Muscle of back (tissue), 11 donors: Measurements from ENCODE around the gene MCF2L2. TPM values are rescaled to one million over a fixed set of nuclear protein-coding genes. Genes with fewer than 3 reads are reported as not detected.
A peak's percentile ranks its signal among the peaks of the same experiment; 100 is the strongest.

Experiments
- DNase-seq, 3 donors: peaks; one replicate each; pipeline versions ENCODE4 v3.0.0 to v3.0.0-alpha.2; 2013
- polyA plus RNA-seq, 10 donors: library from polyadenylated mRNA; unstranded; fragments of 120-200 nt; gene quantifications; one replicate each; pipeline ENCODE4 v1.2.1, GENCODE V29; 2013; ENCODE audit not compliant: insufficient read length in 10 of 10

Gene MCF2L2
- polyA plus RNA-seq, 10 donors, result 0.16 to 0.65 (median 0.39) TPM

- DNase-seq, result no peak
These were observed 296.0 kb downstream of the MCF2L2 start for GRCh38 chr3:183132409-183132808.

- peak in 1 of 3 donors; percentile 25 for DNase-seq
These were observed 296.7 kb downstream of the MCF2L2 start for GRCh38 chr3:183131735-183132134.

DNA sequence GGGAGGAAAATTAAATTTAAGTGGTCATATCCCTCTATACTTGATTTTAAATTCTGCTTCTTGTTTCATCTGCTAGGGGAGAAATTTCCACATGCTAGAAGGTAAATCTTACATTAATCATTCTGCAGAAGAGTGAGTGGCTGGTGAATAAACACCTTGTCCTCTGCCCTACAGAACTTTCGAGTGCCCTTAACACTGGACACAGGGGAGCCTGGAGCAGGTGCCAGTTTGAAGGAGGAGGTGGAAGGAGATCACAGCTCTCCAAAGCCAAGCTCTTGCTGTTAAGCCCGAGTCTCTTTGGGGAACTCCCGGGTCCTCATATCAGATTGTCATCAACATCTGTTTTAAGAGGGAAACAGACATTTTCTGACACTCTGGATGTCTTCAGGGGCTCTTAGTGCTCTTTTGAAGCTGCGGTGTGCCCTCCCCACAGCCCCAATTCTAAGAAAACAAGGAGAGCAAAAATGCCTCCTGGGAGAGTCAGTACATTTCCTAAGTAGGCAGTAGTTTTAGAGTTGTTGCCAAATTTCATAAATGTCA is 297.2 kb downstream of the MCF2L2 start:
- DNase-seq, result no peak

GRCh38 chr3:183129243-183129642 is 299.2 kb downstream of the MCF2L2 start:
- DNase-seq, result no peak

GRCh38 chr3:183128709-183129108 is 299.7 kb downstream of the MCF2L2 start:
- DNase-seq, result no peak

Other genes starting within 250 kb of the MCF2L2 start
- 10 to 100 TPM in 8 of 10 donors, 1 to 10 TPM in 2; 8.6 to 14.9 (median 11.1) TPM for gene B3GNT5, start 175.4 kb downstream of the MCF2L2 start, polyA plus RNA-seq
- gene KLHL6, start 127.1 kb upstream of the MCF2L2 start, polyA plus RNA-seq, result 1 to 10 TPM; 1.0 to 2.8 (median 1.7) TPM
- 10 to 100 TPM; 20.5 to 36.6 (median 28.5) TPM for gene KLHL24, start 207.0 kb upstream of the MCF2L2 start, polyA plus RNA-seq